NCI-H82 (cell line): ENCODE data around the gene LEMD3.

Experiments used
- DNase-seq: peaks from one replicate; lab custom pipeline; 2025; lab: John Stamatoyannopoulos, UW

LEMD3 gene

DNA sequence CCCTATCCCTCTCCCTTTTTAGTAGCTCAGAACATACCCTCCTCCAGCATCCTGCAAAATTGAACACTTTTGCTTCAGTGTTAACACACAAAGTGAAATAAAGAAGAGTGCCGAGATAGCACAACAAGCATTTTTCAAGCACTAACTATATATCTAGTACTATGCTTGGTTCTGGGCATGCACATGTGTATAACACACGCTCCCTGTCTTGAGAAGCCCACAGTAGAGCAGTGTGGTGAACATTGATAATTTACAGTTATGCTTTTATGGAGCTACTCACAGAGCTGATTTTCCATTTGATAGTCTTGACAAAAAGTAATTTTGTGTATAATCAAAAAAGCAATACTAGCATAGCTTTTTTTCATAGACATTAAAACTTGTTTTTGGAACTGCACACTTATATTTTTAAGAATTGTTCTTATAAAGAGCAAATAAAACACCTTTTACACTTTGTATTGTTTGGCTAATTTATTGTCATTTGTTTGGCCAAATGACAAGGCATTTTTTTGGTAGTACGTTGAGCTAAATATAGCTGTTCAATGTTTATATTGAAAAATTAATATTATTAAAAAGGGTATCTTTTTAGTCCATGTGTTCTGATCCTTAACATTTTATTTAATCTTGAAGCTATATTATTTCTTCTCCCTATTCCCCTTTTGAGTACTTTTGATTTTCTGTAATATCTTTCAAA lies 39.7 kb downstream of the LEMD3 start:
- DNase-seq = no peak

GRCh38 chr12:65209655-65210043 lies 40.3 kb downstream of the LEMD3 start:
- no peak for DNase-seq

DNA sequence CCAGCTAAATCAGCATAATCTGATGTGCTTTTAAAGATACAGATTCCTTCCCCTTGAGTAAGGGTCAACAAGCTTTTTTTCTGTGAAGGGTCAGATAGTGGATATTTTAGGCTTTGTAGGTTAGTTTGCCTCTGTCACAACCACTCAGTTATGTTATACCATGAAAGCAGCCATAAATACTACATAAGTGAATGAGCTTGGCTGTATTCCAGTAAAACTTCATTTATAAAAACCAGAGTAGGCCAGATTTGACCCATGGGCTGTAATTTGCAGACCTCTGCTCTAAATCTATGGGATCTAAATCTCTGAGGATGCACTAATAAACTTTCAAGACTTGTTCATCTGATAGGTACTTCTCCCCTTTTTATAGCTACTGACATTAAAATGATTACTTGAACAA lies 47.7 kb downstream of the LEMD3 start:
- no peak for DNase-seq

- no peak for DNase-seq
Measured at GRCh38 chr12:65220761-65221160, 51.4 kb downstream of the LEMD3 start.

- no peak for DNase-seq
Measured at GRCh38 chr12:65229441-65229840, 60.1 kb downstream of the LEMD3 start.

DNA sequence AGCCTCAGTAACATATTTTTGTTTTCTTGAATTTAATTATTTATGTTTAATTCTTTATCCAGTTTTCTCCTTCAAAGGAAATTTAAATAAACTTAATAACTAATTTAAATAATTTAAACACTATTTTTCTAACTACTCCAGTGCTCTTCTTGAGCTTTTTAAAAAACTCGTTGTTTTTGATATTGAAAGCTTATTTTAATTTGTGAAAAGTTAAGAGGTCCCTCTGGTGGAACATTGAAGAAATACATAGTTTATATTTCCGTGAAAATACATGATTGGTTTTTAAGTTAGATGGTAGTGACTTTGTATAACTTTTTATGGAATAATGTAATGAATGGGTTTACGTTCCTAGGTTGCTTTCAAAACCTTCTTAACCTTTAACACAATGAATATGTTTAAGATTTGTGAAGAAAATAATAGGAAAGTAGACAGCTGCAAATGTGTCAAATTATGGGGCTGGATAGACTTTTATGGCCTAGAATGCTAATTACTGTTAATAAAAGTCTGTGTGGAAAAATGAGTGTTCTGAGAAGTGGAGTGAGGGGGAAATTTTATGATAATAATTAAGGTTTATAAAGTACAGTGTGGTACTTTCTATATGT lies 63.2 kb downstream of the LEMD3 start:
- DNase-seq = no peak

DNA sequence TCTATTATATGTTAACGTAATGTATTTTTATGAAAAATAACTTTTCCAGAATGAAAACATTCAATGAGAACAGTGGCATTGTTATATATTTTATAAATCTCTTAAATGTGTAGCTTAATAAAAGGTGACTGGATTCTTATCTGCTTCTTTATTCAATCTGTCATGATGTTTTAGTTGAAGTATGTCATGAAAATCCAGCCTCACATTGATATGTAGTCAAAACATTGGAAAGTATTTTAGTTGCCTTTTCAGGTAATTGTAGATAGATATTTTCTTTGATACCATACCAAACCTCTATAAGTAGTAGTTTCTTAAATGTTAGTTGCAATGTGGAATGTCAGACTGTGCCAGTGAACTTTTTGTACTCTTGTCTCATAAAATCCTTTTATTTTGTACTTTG lies 67.8 kb downstream of the LEMD3 start:
- no peak for DNase-seq

GRCh38 chr12:65238609-65239008 lies 69.2 kb downstream of the LEMD3 start:
- no peak for DNase-seq

DNA sequence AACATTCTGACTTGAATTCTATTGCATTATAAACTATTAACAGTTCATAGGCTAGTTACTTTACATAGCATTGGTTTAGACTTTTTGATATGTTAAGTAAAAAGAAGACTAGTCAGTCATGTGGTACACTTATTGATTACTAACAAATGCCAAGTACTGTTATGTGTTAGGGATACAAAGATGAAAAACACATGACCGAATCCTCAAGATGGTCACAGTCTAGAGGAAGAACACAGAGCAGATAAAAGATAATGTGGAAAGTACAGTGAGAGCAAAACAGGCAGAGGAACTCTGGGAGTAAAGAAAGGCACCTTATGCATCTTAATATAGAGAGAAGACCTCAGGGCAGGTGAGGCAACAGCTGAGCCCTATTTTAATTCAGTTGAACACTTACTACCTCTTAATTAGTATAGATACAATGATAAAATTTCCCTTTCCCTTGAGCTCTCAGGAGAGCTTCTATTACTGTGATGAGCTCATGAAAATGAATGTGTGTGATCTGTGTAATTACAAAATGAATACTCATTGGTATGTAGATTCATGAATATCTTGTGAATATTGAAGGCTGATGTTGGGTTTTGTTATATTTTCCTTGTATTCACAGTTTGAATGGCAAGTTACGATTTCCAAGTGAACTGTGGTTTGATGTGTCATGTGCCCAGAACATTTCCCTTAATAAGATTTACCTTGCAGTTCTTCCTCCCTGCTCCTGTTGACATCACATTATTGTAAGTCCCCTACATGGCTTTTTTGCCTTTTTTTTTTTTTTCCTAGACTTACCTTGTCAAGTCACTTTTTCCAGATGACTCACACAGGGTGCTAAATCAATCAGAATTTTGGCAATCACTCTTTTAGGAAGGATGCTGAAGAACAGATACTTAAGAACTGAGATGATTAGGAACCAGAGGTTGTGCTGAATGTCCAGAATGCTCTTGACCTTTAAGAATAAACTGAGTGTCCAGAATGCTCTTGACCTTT lies 79.6 kb downstream of the LEMD3 start:
- no peak for DNase-seq

DNA sequence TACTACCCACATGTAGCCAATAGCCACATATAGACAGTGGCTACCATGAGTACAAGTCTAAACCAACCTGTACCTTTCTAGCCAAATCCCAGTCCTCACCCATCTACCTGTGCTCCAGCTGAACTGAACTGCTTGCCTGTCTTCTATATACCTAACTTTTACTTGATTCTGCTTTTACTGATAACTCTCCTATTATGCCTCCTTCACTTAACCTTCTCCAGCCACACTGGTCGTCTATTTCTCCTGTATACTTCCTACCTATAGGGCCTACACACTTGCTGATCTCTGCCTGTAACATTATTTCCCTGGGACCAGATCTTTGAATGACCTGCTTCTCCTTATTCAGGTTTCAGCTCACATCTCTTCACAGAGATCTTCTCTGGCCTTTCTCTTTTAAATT lies 83.1 kb downstream of the LEMD3 start:
- DNase-seq = no peak

DNA sequence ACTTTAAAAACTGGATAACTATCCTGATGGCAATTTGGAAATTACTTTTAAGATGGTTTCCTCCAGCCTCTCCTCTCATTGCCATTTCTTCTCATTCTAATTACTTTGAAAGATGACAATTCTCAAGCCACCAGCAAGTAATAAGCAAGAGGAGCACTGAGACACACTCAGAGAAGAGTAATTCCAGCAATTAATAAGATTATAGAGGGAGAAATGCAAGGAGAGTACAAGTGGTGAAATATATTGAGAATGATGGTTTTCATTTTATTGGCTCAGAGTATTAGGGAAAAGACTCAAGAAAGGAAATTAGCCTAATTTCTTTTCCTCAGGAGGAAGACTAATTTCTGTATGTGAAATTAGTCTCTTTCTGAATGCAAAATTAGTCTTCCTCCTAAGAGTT lies 88.6 kb downstream of the LEMD3 start:
- DNase-seq = no peak

DNA sequence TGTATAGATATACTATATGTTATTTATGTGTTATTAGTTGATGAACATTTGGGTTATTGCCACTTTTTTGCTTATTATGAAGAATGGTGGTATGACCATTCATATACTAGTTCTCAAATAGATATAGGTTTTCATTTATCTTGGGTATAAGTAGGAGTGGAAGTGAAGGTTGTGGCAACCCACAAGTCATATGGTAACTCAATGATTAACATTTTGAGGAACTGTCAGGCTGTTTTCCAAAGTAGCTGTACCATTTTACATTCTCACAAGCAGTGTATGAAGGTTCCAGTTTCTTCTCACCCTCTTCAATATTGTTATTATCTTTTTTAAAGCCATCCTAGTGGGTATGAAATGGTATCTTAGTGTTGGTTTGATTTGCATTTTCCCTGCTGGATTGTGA lies 90.1 kb downstream of the LEMD3 start:
- no peak for DNase-seq

GRCh38 chr12:65263777-65264176 lies 94.4 kb downstream of the LEMD3 start:
- no peak for DNase-seq

DNA sequence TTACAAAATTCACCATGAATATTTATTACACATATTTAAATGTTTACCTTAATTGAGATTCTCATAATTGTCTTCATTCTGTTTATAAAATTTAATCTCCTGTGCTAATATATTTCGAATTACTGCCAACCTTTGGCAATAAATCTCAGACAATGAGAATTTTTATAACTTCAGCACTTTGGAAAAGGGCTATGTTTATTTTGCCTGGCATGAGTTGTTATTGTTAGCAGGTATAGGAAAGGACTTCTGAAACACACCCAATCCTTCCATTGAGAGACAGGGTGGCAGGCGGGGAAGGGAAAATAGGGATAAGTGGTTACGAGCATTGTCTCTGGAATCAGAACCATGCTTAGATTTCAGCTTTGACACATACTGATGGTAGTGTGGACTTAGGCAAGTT lies 97.0 kb downstream of the LEMD3 start:
- DNase-seq = no peak

DNA sequence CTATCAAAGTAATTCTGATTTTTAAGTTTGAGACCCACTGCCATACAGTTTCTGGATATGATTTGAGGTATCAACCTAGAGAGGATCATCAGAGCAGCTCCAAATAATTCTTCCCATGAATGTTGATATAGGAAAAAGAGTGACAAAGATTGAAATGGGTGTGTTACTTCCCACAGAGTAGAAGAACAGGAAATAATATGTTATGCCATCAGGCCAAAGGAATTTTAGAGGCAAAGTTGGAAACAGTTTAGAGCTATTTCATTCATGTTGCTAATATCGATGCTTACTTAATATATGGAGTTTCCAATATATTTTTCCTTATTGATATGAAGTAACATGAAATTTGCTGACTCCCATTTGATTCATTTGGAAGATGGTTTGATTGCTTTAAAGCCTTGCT lies 100.2 kb downstream of the LEMD3 start:
- no peak for DNase-seq

GRCh38 chr12:65274602-65275272 lies 105.4 kb downstream of the LEMD3 start:
- no peak for DNase-seq

DNA sequence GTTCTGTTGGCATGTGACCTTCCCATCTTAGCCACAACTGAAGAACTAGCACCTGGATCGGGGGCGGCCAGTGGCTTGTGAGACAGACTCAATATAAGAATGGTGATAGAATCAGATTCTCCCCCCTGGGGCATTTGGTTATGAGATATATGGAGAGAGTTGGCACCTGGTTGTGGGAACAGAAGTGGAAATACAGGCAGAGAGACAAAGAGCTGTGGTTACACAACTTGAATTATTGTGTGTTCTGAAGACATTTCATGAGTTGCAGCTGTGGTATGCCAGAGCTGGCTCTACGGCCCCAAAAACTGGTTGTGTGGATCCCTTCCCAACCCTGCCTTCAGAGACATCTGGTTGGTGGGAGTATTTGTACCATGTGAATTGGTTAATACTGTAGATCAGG lies 106.2 kb downstream of the LEMD3 start:
- no peak for DNase-seq

- no peak for DNase-seq
Measured at GRCh38 chr12:65276916-65277530, 107.6 kb downstream of the LEMD3 start.

DNA sequence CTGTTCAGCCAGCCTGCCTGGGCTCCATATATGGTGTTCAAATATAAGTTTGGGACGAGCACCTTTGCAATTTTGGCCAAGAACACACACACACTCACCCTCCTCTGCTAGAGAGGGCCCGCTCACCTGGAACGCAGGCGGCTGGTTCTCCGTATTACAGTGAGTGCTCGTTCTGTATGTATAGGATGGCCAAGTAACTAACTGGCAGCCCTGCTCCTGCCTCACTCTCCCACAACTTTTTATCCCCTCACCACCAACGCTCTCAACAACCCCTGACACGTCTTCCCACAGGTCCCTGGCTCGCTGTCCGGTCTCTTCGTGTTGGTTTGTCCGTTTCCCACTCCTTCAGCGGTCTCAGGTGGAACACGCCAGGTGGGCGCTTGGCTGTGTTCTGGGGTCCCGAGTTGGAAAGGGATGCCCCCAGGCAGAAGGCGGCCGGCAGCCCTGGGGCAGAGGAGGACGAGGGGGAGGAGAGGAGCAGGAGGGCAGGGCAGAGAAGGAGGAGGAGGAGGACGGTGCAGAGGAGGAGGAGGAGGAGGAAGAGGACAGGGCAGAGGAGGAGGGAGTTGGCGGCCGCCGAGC lies 108.7 kb downstream of the LEMD3 start:
- DNase-seq = no peak

DNA sequence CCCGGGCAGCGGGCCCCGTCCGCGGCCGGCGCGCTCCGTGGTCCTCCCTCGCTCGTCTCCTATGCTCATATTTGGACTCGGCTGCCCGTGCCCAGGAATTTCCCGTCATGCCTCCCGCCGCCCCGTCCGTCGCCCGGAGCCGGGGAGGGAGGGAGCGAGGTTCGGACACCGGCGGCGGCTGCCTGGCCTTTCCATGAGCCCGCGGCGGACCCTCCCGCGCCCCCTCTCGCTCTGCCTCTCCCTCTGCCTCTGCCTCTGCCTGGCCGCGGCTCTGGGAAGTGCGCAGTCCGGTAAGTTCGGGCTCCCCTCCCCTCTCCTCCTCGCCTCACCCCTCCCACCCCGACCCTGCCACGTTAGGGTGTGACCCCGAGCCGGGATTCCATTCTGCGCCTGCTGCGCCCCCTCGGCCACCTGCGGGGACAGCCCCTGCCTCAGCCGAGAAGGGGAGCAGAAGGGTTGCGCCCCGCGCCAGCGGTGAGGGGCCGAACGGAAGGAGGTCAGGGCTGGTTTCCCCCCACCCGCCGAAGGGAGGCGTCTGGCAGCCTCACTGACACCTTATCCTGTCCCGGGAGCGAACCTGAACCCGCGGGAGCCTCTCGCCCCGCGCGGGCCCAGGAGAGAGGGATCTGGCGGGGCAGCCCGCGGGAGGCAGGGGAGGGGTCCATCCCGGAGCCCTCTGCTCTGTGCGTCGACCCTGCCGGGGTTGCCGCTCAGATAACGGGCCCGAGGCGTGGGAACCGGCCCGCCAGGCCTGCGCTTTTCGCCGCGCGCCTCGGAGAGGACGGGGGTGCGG lies 109.4 kb downstream of the LEMD3 start, which contains the start of gene MSRB3:
Gene MSRB3 (plus strand): TSS at position 108 of the 793 bp plus-strand sequence. CDS start 29,897 bp downstream, outside the sequence.
- peak; percentile 52 for DNase-seq
